Right renal cortex interstitium (tissue), 3 donors: ENCODE data around the gene HEATR5A. TPM values are rescaled to one million over a fixed set of nuclear protein-coding genes. Genes with fewer than 3 reads are reported as not detected.
"Not testable (repeated sequence)": the region's sequence is repeated elsewhere in the genome, so short reads cannot be mapped to it uniquely, and the experiment has no call there.

ENCODE experiments used
- DNase-seq, 3 donors: peaks; one replicate each; pipeline ENCODE4 v3.0.0-alpha.2; 2013; ENCODE audit warnings: low read depth in 3 of 3, low spot score in 2 of 3
- polyA plus RNA-seq, 3 donors: library from polyadenylated mRNA; unstranded; fragments of 120-200 nt; gene quantifications; one replicate each; pipeline ENCODE4 v1.2.1, GENCODE V29; 2013; ENCODE audit not compliant: insufficient read length in 3 of 3

HEATR5A gene
- polyA plus RNA-seq, 3 donors: 18.5 to 19.0 (median 19.0) TPM

GRCh38 chr14:31391977-31392503 lies 28.3 kb downstream of the HEATR5A start:
- DNase-seq: no peak

GRCh38 chr14:31391473-31391872 lies 28.9 kb downstream of the HEATR5A start:
- no peak for DNase-seq

- no peak for DNase-seq
These were observed 30.4 kb downstream of the HEATR5A start for GRCh38 chr14:31389946-31390345.

- DNase-seq: no peak
These were observed 31.5 kb downstream of the HEATR5A start for GRCh38 chr14:31388687-31389413.

GRCh38 chr14:31387091-31387490 lies 33.3 kb downstream of the HEATR5A start:
- DNase-seq: no peak

- DNase-seq: no peak
These were observed 34.1 kb downstream of the HEATR5A start for GRCh38 chr14:31386271-31386670.

GRCh38 chr14:31382221-31382620 lies 38.1 kb downstream of the HEATR5A start:
- DNase-seq: no peak

GRCh38 chr14:31380106-31380505 lies 40.2 kb downstream of the HEATR5A start:
- DNase-seq: no peak

GRCh38 chr14:31379125-31379947 lies 41.0 kb downstream of the HEATR5A start:
- DNase-seq: not testable (repeated sequence)

GRCh38 chr14:31377433-31377832 lies 42.9 kb downstream of the HEATR5A start:
- DNase-seq: no peak

GRCh38 chr14:31371646-31372045 lies 48.7 kb downstream of the HEATR5A start:
- DNase-seq: no peak

GRCh38 chr14:31363331-31364073 lies 56.8 kb downstream of the HEATR5A start:
- no peak for DNase-seq

GRCh38 chr14:31362746-31363145 lies 57.6 kb downstream of the HEATR5A start:
- DNase-seq: no peak

- DNase-seq: not testable (repeated sequence)
These were observed 58.6 kb downstream of the HEATR5A start for GRCh38 chr14:31361761-31362160.

- no peak for DNase-seq
These were observed 59.3 kb downstream of the HEATR5A start for GRCh38 chr14:31360919-31361662.

GRCh38 chr14:31357279-31357678 lies 63.1 kb downstream of the HEATR5A start:
- DNase-seq: no peak

GRCh38 chr14:31346097-31346496 lies 74.3 kb downstream of the HEATR5A start:
- DNase-seq: no peak

GRCh38 chr14:31341280-31341679 lies 79.1 kb downstream of the HEATR5A start:
- DNase-seq: no peak

GRCh38 chr14:31340297-31341063 lies 79.9 kb downstream of the HEATR5A start:
- DNase-seq: peak in 1 of 3 donors; percentile 15

- no peak for DNase-seq
These were observed 80.6 kb downstream of the HEATR5A start for GRCh38 chr14:31339743-31340142.
